Naive thymus-derived CD4-positive, alpha-beta T cell (primary cell): ENCODE results near the gene ARHGAP6. TPM values are rescaled to one million over a fixed set of nuclear protein-coding genes. Genes with fewer than 3 reads are reported as not detected.

ENCODE experiments used
- ATAC-seq: fragments of 150-1000 bp; cut with Tn5 transposase; 2 replicates; pipeline ENCODE4 v1.10.0; 2021; ENCODE audit warnings: mild to moderate bottlenecking, moderate library complexity
- CTCF ChIA-PET: fragments of 350-600 bp; sonication (Branson Sonifier 250); formaldehyde crosslinking; loops from one replicate; lab custom pipeline; 2021; ENCODE audit warnings: antibody characterized with exemption; lab: Charles Lee
- POLR2A ChIA-PET: fragments of 350-600 bp; sonication (Branson Sonifier 250); formaldehyde crosslinking; loops from one replicate; lab custom pipeline; 2021; ENCODE audit warnings: antibody characterized with exemption, inconsistent platforms; lab: Charles Lee
- DNase-seq, 9 donors: peaks; one replicate each; pipeline versions ENCODE4 v3.0.0 to v3.0.0-alpha.2; 2020 to 2022; ENCODE audit warnings: mixed read lengths in 1 of 9
- H3K27ac ChIP-seq: one replicate; pipeline ENCODE4 v1.7.0; 2013; ENCODE audit warnings: mild to moderate bottlenecking, low read depth, low read length, moderate library complexity
- H3K27me3 ChIP-seq, 2 donors: one replicate each; pipeline ENCODE4 v1.7.0; 2013; ENCODE audit warnings: low read length in 2 of 2, mild to moderate bottlenecking in 2 of 2, moderate library complexity in 2 of 2; ENCODE audit not compliant: control insufficient read depth in 2 of 2, insufficient read depth in 2 of 2
- H3K36me3 ChIP-seq, 3 experiments: 1 replicate in 2 of 3; 2 replicates in 1 of 3; pipeline ENCODE4 v1.7.0; 2013; ENCODE audit warnings: low read length in 3 of 3, mild to moderate bottlenecking in 3 of 3, moderate library complexity in 1 of 3; ENCODE audit not compliant: insufficient read depth in 3 of 3, control insufficient read depth in 2 of 3
- H3K4me1 ChIP-seq, 2 donors: one replicate each; pipeline ENCODE4 v1.7.0; 2013; ENCODE audit warnings: low read length in 2 of 2, mild to moderate bottlenecking in 2 of 2, moderate library complexity in 1 of 2; ENCODE audit not compliant: control insufficient read depth in 2 of 2, insufficient read depth in 2 of 2
- H3K4me3 ChIP-seq: 2 replicates; pipeline ENCODE4 v1.7.0; 2013; ENCODE audit warnings: mild to moderate bottlenecking, low read length
- H3K9me3 ChIP-seq, 3 experiments: 1 replicate in 2 of 3; 2 replicates in 1 of 3; pipeline ENCODE4 v1.7.0; 2013; ENCODE audit warnings: low read length in 3 of 3; ENCODE audit not compliant: control insufficient read depth in 2 of 3
- H3K27ac Mint-ChIP-seq, 9 donors: one replicate each; pipeline ENCODE4 v1.8.0; 2020 to 2022; ENCODE audit warnings: mixed read lengths in 9 of 9, mild to moderate bottlenecking in 8 of 9, moderate library complexity in 5 of 9, inconsistent platforms in 2 of 9
- H3K27me3 Mint-ChIP-seq, 5 donors: one replicate each; pipeline ENCODE4 v1.8.0; 2021 to 2022; ENCODE audit warnings: mixed read lengths in 5 of 5, mild to moderate bottlenecking in 1 of 5
- H3K36me3 Mint-ChIP-seq, 5 donors: one replicate each; pipeline ENCODE4 v1.8.0; 2020 to 2022; ENCODE audit warnings: mixed read lengths in 5 of 5, mild to moderate bottlenecking in 3 of 5, inconsistent platforms in 1 of 5
- H3K4me1 Mint-ChIP-seq, 7 donors: one replicate each; pipeline ENCODE4 v1.8.0; 2020 to 2022; ENCODE audit warnings: mixed read lengths in 7 of 7, mild to moderate bottlenecking in 3 of 7, inconsistent platforms in 1 of 7
- H3K4me3 Mint-ChIP-seq, 10 donors: one replicate each; pipeline ENCODE4 v1.8.0; 2020 to 2022; ENCODE audit warnings: mild to moderate bottlenecking in 10 of 10, mixed read lengths in 10 of 10, moderate library complexity in 6 of 10, inconsistent platforms in 2 of 10
- H3K9me3 Mint-ChIP-seq, 11 donors: one replicate each; pipeline ENCODE4 v1.8.0; 2020 to 2022; ENCODE audit warnings: mixed read lengths in 11 of 11, mild to moderate bottlenecking in 4 of 11, inconsistent platforms in 1 of 11, moderate library complexity in 1 of 11
- intact Hi-C, 2 donors: fragments of 100-400 bp; cut with micrococcal nuclease; formaldehyde crosslinking; loops; one replicate each; pipeline ENCODE4 v1.15.1; 2023
- polyA plus RNA-seq, 2 donors: library from polyadenylated mRNA; unstranded; fragments of 300-500 nt; fragmentation: Illumina TruSeq; gene quantifications; one replicate each; pipeline ENCODE4 v1.2.3, GENCODE V29; 2021
- total RNA-seq, 6 experiments: library from RNA in 5 of 6; stranded (reverse) in 5 of 6; gene quantifications; 1 replicate in 5 of 6; 2 replicates in 1 of 6; pipeline ENCODE4 v1.2.3 and lab custom pipeline; 2021 to 2026

ARHGAP6 gene
- total and polyA plus RNA-seq, 7 experiments from 2014 or later = 0.11 to 0.83 TPM; not detected in 5

DNA sequence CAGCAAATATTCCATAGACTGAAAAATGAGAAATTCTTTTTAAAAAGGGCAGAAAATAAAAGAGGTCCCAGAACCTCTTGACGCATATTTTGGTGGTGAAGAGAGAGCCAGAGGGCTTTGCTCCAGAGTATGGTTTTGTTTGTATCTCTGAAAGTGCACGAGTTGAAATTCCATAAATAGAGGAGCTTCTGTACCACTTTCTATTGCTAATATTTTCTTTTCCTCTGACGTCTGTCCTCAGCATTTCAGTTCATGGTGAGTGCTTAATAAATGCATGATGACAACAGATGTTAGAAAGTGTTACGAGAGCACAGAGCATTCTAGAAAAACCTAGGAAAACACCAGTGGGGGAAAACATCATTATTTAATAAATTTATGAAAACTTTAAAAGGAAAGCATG, 227.0 kb downstream of the ARHGAP6 start:
- ChIA-PET POLR2A (no interaction called here), CTCF (no interaction called here)
- Histone ChIP-seq H3K36me3 (no peaks in the 10 kb centered on the region), H3K27ac (no peak overlapping the region), H3K4me3 (no peak overlapping the region), H3K27me3 (no peaks in the 10 kb centered on the region), H3K4me1 (no peaks in the 10 kb centered on the region), H3K9me3 (no peaks in the 10 kb centered on the region)
- ATAC-seq (no peak), DNase-seq (no peak)
- no peaks in the 10 kb centered on the region for H3K36me3 Mint-ChIP-seq
- peaks cover 0 to 4% (median 0%) of the 10 kb centered on the region in 5 donors for H3K27me3 Mint-ChIP-seq
- no peak overlapping the region for H3K27ac Mint-ChIP-seq
- intact Hi-C loops = no loop called here
- H3K4me1 Mint-ChIP-seq = no peaks in the 10 kb centered on the region
- H3K9me3 Mint-ChIP-seq = peaks cover 0 to 2% (median 0%) of the 10 kb centered on the region in 11 donors
- H3K4me3 Mint-ChIP-seq = no peak overlapping the region

- POLR2A ChIA-PET = no interaction called here
- H3K9me3 ChIP-seq = no peaks in the 10 kb centered on the region
- H3K36me3 ChIP-seq = no peaks in the 10 kb centered on the region
- H3K27me3 ChIP-seq = no peaks in the 10 kb centered on the region
- intact Hi-C loops = no loop called here
- no peak overlapping the region for H3K4me3 Mint-ChIP-seq
- no peaks in the 10 kb centered on the region for H3K4me1 ChIP-seq
- H3K27ac Mint-ChIP-seq = no peak overlapping the region
- no peaks in the 10 kb centered on the region for H3K4me1 Mint-ChIP-seq
- CTCF ChIA-PET = no interaction called here
- peaks cover 0 to 4% (median 0%) of the 10 kb centered on the region in 5 donors for H3K27me3 Mint-ChIP-seq
- H3K27ac ChIP-seq = no peak overlapping the region
- no peak overlapping the region for H3K4me3 ChIP-seq
- no peak for DNase-seq
- no peak for ATAC-seq
- H3K36me3 Mint-ChIP-seq = no peaks in the 10 kb centered on the region
- H3K9me3 Mint-ChIP-seq = peaks cover 0 to 2% (median 0%) of the 10 kb centered on the region in 11 donors
Measured at GRCh38 chrX:11438380-11438723, 227.4 kb downstream of the ARHGAP6 start.

- CTCF ChIA-PET = no interaction called here
- Mint-ChIP-seq H3K36me3 (no peaks in the 10 kb centered on the region), H3K27me3 (peaks cover 0 to 4% (median 3%) of the 10 kb centered on the region in 5 donors), H3K9me3 (peaks cover 0 to 2% (median 0%) of the 10 kb centered on the region in 11 donors), H3K4me3 (no peak overlapping the region), H3K4me1 (no peaks in the 10 kb centered on the region), H3K27ac (no peak overlapping the region)
- no peak for DNase-seq
- Histone ChIP-seq H3K4me1 (no peaks in the 10 kb centered on the region), H3K4me3 (no peak overlapping the region), H3K9me3 (no peaks in the 10 kb centered on the region), H3K36me3 (no peaks in the 10 kb centered on the region), H3K27me3 (no peaks in the 10 kb centered on the region), H3K27ac (no peak overlapping the region)
- POLR2A ChIA-PET = no interaction called here
- intact Hi-C loops = no loop called here
- no peak for ATAC-seq
Measured at GRCh38 chrX:11437642-11438379, 227.9 kb downstream of the ARHGAP6 start.

GRCh38 chrX:11435568-11435967, 230.2 kb downstream of the ARHGAP6 start:
- H3K27ac Mint-ChIP-seq = no peak overlapping the region
- Histone ChIP-seq H3K9me3 (no peaks in the 10 kb centered on the region), H3K4me1 (no peaks in the 10 kb centered on the region), H3K4me3 (no peak overlapping the region), H3K36me3 (no peaks in the 10 kb centered on the region), H3K27me3 (no peaks in the 10 kb centered on the region), H3K27ac (no peak overlapping the region)
- no peak overlapping the region for H3K4me3 Mint-ChIP-seq
- CTCF ChIA-PET = no interaction called here
- POLR2A ChIA-PET = no interaction called here
- no peak for DNase-seq
- H3K9me3 Mint-ChIP-seq = peaks cover 0 to 2% (median 0%) of the 10 kb centered on the region in 11 donors
- no peak for ATAC-seq
- H3K4me1 Mint-ChIP-seq = no peaks in the 10 kb centered on the region
- H3K36me3 Mint-ChIP-seq = no peaks in the 10 kb centered on the region
- H3K27me3 Mint-ChIP-seq = peaks cover 0 to 16% (median 12%) of the 10 kb centered on the region in 5 donors
- intact Hi-C loops = no loop called here

- Histone ChIP-seq H3K27me3 (no peaks in the 10 kb centered on the region), H3K4me3 (no peak overlapping the region), H3K36me3 (no peaks in the 10 kb centered on the region), H3K27ac (no peak overlapping the region), H3K4me1 (no peaks in the 10 kb centered on the region), H3K9me3 (no peaks in the 10 kb centered on the region)
- ATAC-seq (no peak), DNase-seq (no peak)
- Mint-ChIP-seq H3K27ac (no peak overlapping the region), H3K4me3 (no peak overlapping the region), H3K27me3 (peaks cover under 1 to 16% (median 9%) of the 10 kb centered on the region in 5 donors), H3K9me3 (peaks cover 0 to 2% (median 0%) of the 10 kb centered on the region in 11 donors), H3K4me1 (no peaks in the 10 kb centered on the region), H3K36me3 (no peaks in the 10 kb centered on the region)
- CTCF ChIA-PET = no interaction called here
- POLR2A ChIA-PET = no interaction called here
- intact Hi-C loops = no loop called here
Measured at GRCh38 chrX:11434607-11435006, 231.1 kb downstream of the ARHGAP6 start.

- intact Hi-C loops = no loop called here
- POLR2A ChIA-PET = no interaction called here
- H3K27me3 ChIP-seq = no peaks in the 10 kb centered on the region
Measured at GRCh38 chrX:11431786-11432185, 233.9 kb downstream of the ARHGAP6 start.

GRCh38 chrX:11430271-11430670, 235.4 kb downstream of the ARHGAP6 start:
- no peak overlapping the region for H3K4me3 Mint-ChIP-seq
- H3K27me3 Mint-ChIP-seq = peaks cover 13 to 23% (median 17%) of the 10 kb centered on the region in 5 donors
- ChIA-PET POLR2A (no interaction called here), CTCF (no interaction called here)
- H3K4me3 ChIP-seq = no peak overlapping the region
- H3K36me3 ChIP-seq = no peaks in the 10 kb centered on the region
- H3K36me3 Mint-ChIP-seq = no peaks in the 10 kb centered on the region
- H3K4me1 Mint-ChIP-seq = peaks cover 0 to 4% (median 0%) of the 10 kb centered on the region in 7 donors
- intact Hi-C loops = no loop called here
- no peak for DNase-seq
- no peak for ATAC-seq
- H3K9me3 Mint-ChIP-seq = peaks cover 0 to 2% (median 0%) of the 10 kb centered on the region in 11 donors
- H3K27me3 ChIP-seq = no peaks in the 10 kb centered on the region
- no peaks in the 10 kb centered on the region for H3K9me3 ChIP-seq
- no peak overlapping the region for H3K27ac Mint-ChIP-seq
- H3K27ac ChIP-seq = no peak overlapping the region
- H3K4me1 ChIP-seq = no peaks in the 10 kb centered on the region

More at GRCh38 chrX:11431786-11432185, 233.9 kb downstream of the ARHGAP6 start:
- CTCF ChIA-PET = no interaction called here
- Mint-ChIP-seq H3K9me3 (peaks cover 0 to 2% (median 0%) of the 10 kb centered on the region in 11 donors), H3K4me3 (no peak overlapping the region), H3K27ac (no peak overlapping the region), H3K4me1 (peaks cover 0 to 3% (median 0%) of the 10 kb centered on the region in 7 donors), H3K27me3 (peaks cover 6 to 20% (median 13%) of the 10 kb centered on the region in 5 donors), H3K36me3 (no peaks in the 10 kb centered on the region)
- Histone ChIP-seq H3K9me3 (no peaks in the 10 kb centered on the region), H3K4me3 (no peak overlapping the region), H3K4me1 (no peaks in the 10 kb centered on the region), H3K27ac (no peak overlapping the region), H3K36me3 (no peaks in the 10 kb centered on the region)
- DNase-seq (no peak), ATAC-seq (no peak)
